Measurements from ENCODE around the gene C3orf49.

Gene C3orf49

DNA sequence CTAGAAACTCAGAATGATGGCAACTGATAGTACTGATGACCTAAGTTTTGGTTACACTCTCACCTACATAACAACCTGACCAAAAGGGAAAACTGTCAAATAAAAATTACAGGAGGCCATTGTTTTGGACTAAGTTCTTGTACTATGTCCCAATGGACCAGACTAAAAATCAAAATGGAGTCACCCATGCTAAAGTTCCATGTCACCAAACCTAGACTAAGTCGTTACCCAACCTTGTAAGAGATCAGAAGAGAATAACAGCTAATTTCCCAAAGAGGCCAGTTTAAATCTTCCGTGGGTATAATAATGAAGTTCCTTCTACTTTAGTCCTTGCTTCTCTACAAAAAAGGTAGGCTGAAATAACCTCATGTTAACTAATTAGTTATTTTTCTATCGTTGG is 32.2 kb downstream of the C3orf49 start:
- DNase-seq (ENCODE audit: low read depth in 2 of 2), result no peak

DNA sequence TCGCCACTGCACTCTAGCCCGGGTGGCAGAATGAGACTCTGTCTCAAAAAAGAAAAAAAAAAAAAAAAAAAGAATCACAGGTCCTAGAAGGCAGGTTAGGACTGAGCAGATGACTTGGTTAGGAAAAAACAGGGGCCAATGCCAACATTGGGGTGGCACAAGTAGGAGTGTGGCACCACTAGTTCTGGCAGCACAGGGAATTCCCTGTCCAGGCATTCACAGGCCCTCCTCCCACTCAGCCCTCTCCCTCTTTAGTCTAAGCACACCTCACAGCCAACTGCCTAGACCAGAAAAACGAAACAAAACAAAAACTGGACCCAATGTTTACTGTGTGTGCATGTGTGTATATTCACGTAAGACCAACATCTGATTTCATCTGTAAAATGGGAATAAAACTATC is 34.0 kb downstream of the C3orf49 start:
- no peak for DNase-seq (ENCODE audit: low read depth in 2 of 2)

DNA sequence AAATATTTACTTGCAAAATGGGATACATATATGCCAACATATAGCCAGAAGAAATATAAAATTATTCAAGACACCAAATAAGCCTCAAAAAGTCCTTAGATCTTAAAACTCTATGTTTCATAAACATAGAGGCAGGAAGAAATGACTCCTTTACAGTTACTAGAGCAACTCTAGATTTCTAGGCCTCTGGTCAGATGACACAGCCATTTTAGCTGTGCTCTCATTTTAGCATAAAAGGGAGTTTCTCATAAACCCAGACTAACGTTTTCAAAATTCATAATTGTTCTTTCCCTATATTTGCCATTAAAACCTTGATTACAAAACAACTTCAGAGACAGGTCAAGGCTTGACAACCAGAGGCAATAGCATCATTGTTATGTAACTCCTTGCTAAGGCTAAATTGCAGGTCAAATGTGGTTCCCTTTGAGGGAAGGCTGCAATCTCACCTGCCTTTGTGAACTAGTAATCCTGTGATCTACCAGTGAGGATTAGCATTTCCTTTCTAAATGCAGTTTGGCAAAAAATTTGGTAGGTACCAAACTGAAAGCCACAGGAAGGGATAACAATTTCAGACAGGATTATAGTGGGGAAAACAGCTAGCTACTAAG is 36.3 kb downstream of the C3orf49 start:
- DNase-seq (ENCODE audit: low read depth in 2 of 2), result no peak

DNA sequence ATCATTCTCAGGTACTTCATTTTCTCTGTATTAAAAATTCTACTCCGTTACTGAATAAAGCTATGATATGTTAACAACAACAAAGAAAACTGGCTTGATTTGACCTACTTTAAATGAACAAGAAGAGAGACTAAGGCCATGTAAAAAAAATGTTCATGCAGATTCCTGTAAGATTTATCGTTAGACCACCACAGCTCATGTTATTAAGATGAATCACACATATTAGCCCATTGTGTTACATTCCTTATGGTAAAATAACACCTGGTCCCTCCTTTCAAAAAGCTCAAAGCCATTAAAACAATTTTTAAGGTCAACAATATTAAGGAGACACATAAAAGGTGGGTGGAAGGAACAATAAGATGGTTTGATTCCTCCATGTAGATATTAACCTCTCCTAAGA is 38.2 kb downstream of the C3orf49 start:
- no peak for DNase-seq (ENCODE audit: low read depth in 2 of 2)

DNA sequence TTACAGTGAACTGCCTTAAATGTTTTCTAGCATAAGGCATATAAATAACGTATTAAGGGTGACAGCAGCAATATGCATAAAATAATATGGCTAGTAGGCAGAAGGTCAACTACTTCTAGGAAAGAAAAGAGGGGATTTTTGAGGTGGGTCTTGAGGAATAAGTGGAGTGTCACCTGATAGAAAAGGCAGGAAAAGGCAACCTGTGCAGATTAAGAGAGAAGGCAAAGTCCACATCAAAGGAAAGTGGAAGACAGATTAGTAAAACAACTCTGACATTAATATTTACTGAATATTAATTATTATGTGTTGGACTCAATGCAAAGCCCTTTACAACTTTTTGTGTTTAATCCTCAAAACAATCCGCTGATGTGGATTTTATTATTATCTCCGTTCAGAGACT is 41.7 kb downstream of the C3orf49 start:
- no peak for DNase-seq (ENCODE audit: low read depth in 2 of 2)

DNA sequence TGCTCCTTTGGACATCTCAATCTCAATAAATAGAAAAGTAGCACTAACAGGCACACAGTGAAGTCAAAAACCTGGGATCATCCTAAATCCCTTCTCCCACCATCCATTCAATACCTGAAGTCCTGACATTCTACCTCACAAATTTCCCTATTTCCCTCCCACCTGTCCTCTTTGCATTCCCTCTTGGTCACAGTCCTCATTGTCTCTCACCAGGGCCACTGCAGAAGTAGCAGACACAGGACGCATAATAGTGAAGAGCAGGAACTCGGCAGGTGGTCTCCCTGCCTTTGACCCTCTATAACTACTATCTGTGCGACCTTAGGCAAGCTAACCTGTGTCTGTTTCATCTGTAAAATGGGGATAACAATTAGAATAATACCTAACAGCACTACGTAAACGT is 42.2 kb downstream of the C3orf49 start:
- no peak for DNase-seq (ENCODE audit: low read depth in 2 of 2)

DNA sequence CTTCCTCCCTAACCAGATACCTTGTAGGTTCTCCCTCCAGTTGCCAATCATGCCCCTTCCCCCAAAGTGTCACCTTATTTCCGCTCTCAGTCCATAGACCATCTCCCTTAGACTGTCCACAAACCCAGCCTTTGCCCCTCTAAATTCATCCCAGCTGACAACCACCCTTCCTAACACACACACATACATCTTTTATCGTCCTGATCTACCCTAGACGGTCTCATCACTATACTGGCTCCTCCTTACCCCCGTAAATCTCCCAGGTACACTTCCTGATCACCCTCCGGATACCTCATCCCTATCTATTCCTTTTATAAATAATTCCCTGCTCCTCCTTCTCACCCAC is 43.7 kb downstream of the C3orf49 start:
- no peak for DNase-seq (ENCODE audit: low read depth in 2 of 2)

DNA sequence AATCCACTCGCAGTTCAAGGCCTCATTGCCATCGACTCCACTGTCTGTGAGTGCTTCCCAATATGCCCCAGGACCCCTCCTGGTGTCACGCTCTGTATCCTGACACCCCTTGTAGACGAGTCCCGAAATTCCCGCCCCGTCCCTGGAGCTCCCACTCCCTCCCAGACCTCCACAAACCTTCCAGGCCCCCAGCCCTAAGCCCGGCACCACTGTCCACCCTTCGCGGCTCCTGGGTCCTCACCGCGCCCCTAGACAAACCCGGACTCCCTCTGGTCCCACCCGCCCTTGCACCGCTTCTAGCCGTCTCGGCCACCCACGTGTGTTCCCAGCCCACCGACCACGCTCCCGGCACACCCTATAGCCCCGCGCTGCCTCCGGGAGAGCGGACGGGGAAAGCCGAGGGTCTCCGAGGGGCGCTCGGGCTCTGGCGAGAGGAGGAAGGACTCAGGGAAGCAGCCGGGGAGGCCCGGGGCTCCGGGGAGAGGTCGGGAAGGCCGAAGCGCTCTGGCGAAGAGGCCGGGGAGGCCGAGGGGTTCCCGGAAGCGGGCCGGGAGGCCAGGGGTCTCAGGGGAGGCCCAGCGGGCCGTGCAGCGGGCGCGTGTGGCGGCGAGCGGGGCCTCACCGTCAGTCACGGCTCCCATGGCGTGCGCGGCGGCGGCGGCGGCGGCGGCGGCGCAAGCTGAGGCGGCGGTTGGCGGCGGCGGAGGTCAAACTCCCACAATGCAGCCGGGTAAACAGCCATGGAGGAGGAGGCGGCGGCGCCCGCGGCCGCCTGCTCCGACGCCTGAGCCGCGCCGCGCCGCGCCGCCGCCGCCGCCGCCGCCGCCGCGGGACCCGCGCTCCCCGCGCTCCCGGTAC is 44.3 kb downstream of the C3orf49 start, which contains the start of the genes ATXN7 and THOC7:
Gene ATXN7 (plus strand): TSS at position 718 of the 858 bp plus-strand sequence. CDS start 48,732 bp downstream, outside the sequence.
Gene THOC7 (minus strand): TSS at position 656 of the 858 bp plus-strand sequence. CDS start 15 bp downstream, at position 641.
- peak; percentile 36 to 44 for DNase-seq (ENCODE audit: low read depth in 2 of 2)

DNA sequence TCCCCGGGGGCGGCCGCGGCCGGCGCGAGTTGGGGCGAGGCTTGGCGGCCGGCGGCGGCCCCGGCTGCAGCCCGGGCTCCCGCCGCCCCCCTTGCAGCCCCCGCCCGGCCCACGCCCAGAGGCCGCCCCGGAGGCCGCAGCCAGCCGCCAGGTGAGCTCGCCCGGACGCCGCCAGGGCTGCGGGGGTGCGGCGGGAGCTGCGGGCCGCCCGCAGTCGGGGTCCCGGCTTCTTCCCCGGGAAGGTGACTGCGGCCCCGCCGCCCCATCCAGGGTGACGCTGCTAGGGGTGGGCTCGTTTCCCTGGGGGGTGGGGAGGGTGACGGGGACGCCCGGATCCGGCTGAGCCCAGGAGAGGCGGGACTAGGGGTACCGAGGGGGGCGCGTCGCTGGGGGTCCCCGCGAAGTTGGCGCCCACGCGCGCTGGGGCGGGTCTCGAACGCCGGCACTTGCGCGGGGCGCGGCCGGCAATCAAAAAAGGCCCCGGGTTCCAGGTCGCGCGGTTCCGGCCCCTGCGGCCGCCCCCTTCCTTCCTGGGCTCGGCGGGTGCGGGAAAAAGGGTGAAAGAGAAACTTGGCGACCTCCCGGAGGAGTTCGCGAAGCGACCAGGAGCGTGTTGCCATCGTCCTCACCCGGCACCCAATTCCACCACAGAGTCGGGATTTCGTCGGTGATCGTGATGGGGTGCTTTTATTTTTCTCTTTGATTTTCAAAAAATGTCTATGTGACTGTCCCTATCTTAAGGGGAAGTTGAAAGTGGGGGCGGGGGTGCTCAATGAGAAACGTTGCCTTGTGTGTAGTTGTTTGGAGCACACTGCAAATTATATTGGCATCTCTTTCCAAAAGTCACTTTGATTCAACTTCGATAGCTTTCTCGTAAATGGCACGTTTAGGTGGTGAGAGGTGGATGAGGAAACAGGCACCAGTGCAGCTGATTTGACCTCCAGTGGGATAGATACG is 45.2 kb downstream of the C3orf49 start:
- peak in 1 of 2 donors; percentile 33 for DNase-seq (ENCODE audit: low read depth in 2 of 2)

DNA sequence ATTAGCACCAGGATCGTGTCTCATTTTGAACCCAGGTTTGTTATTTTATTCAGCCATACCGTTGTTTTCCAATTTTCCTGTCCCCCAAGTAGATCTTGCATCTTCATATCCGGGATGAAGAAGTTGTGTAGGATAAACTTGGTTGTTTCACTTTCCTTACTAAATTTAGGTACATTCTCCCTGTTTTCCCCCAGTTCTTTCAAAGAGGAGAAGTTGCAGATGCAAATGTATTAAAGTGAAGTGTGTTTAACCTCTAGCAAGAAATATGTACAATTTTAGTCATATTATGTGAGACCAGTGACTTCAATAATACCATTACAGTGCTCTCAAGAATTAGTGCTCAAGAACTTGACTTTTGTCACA is 45.8 kb downstream of the C3orf49 start:
- no peak for DNase-seq (ENCODE audit: low read depth in 2 of 2)

DNA sequence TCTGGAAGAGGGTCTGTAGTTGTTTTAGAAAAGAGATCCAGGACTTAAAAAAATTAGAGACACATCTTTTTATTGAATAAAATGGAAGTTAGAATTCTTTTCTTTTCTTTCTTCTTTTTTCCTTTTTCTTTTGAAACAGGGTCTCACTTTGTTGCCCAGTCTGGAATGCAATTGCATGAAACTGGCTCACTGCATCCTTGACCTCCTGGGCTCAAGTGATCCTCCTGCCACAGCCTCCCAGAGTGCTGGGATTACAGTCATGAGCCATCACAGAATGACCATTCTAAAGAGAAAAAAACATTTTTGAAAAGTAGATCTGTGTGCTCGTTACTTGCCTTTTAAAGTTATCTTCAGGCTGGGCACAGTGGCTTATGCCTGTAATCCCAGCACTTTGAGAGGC is 48.1 kb downstream of the C3orf49 start:
- DNase-seq (ENCODE audit: low read depth in 2 of 2), result no peak

DNA sequence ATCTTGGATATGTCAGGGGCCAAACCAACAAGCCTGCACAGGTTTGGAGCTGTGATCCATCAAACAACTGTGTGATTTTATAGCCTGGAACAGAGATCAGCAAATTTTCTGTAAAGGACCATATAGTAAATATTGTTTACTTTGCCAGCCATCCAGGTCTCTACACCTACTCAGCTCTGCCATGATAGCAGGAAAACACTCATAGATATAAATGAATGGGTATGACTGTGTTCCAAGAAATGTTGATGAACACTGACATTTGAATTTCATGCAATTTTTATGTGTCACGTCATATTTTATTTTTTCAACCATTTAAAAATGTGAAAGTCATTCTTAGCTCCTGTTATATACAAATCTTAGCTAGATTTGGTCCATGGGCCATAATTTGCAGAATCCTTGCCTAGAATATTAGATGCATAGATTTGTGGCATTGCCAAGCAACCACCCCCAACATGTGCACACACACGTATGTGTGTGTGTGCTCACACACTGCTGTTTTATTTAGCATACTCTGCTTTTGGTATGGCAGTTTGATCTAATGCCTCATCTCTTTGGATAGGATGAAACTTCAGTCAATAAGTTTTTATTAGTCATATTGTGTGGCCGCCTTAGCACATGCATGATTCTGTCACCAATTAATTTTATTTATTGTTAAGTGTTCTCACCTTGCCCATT is 51.0 kb downstream of the C3orf49 start:
- DNase-seq (ENCODE audit: low read depth in 2 of 2), result no peak

DNA sequence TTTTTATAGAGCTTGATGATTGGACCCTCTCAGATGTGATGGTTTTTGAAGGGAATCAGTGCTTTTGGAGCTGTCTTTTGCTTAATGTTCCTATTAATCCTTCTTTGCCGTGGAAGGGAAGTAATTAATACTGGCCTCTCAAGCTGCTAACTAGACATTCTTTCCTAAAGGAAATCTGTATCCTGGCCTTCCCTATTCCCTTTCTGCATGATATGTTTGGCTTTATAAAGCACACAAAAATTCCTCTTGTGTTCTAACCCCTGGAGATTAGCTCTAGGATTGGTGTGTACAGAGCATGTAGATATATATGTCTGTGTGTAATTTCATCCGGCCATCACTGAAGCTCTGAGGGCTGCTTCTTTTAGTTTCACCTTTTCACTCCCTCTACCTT is 51.5 kb downstream of the C3orf49 start:
- no peak for DNase-seq (ENCODE audit: low read depth in 2 of 2)

DNA sequence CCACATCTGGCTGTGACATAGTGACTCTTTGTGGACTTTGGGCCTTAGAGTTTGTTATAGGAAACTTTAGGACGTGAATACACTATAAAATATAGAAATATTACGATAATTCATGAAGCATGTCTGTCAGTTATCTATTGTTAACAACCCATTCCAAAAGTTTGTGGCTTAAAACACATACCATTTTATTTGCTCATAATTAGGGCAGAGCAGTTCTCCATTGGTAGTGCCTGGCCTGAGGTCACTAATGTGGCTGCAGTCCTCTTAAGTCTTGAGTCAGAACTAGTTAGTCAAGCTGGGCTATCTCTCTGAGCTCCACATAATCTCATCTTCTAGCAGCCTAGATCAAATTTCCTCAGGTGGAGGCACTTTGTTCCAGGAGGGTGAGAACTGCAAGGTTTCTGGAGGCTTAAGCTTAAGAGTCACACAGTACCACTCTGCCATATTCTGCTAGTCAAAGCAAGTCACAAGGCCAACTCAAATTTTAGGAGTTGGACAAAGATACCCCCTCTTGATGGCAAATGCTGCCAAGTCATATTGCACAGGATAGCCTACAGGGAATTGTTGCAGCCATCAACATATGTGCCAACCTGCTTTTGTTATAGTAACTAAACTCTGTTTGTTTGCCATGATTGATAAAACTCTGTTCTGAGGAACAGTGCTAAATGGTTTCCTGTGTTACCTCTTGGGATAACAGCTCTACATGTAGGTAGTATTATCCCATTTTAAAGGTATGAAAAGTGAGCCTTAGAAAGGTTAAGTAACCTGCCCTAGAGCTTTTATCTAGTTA is 53.2 kb downstream of the C3orf49 start:
- DNase-seq (ENCODE audit: low read depth in 2 of 2), result no peak

DNA sequence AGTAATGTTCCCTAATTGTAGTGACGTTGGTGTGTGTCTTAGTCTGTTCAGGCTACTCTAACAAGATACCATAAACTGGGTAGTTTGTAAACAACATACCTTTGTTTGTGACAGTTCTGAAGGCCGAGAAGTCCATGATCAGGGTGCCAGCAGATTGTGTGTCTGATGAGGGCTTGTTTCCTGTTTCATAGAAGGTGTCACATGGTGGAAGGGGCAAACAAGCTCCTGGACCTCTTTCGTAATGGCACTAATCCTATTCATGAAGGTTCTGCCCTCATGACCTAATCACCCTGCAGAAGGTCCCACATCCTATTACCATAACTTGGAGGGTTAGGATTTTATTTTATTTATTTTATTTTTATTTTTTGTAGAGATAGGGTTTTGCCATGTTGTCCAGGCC is 55.7 kb downstream of the C3orf49 start:
- no peak for DNase-seq (ENCODE audit: low read depth in 2 of 2)

DNA sequence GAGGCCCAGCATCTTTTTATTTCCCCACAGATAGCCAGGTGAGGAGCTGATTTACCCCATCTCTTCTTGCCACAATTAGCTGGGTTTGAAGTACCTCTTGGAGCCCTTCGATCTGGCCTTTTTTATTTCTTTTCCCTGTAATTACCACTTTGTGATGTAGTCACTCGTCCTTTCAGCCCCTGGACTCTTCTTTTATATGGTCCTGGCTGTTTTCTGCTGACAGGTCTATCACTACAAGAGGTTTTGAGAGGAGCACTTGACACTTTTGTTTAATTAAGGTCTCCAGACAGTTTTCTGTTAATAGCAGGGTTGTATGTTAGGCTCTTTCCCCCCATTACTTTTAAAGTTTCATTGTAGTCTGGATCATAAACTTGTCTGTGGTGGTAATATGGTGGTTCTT is 56.4 kb downstream of the C3orf49 start:
- no peak for DNase-seq (ENCODE audit: low read depth in 2 of 2)

DNA sequence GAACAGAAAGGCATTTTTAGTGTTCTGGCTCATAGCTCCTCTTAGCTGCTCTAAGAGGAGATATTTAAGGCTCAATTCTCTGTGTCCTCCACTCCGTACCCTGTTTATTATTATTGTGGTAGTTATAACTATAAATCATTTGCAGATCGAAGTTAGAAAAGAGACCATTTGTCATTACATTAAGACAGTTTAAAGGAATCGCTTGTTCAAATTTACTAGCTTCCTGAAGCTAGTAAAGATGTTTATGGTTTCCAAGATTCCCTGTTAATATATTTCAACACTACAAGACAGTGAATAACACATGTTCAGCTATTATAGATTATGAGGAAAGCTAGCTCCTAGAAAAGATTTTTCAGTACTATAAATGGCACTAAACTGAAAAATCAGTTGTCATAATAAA is 57.2 kb downstream of the C3orf49 start:
- no peak for DNase-seq (ENCODE audit: low read depth in 2 of 2)

DNA sequence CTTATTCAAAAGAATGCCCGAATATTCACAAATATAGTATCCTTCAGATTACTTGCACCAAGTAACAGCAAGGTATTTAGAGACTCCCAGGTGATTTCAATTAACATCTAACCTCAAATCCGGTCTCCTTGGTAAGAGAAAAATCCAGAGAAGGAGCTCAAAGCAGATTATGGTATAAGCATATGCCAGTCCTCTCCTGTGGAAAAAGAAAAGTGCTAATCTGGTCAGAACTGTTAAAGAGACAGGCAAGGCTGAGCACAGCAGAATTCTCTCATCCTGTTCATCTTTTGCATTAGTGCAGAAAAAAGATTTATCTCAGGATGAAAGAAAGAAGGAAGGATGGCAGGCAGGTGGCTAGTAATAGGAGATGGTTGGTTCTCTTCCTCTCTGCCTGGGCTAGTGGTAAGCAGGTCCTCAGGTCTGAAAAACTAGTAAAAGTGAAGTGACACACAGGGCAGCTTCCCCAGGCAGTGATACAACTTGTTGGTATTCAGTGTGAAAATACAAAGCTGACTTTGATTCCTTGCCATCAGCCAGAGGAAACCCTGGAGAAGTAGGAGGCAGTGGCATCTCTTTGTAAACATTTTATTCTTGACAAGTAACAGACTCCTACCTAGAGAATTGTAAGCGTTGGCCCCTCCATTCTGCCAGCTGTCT is 58.8 kb downstream of the C3orf49 start:
- no peak for DNase-seq (ENCODE audit: low read depth in 2 of 2)

DNA sequence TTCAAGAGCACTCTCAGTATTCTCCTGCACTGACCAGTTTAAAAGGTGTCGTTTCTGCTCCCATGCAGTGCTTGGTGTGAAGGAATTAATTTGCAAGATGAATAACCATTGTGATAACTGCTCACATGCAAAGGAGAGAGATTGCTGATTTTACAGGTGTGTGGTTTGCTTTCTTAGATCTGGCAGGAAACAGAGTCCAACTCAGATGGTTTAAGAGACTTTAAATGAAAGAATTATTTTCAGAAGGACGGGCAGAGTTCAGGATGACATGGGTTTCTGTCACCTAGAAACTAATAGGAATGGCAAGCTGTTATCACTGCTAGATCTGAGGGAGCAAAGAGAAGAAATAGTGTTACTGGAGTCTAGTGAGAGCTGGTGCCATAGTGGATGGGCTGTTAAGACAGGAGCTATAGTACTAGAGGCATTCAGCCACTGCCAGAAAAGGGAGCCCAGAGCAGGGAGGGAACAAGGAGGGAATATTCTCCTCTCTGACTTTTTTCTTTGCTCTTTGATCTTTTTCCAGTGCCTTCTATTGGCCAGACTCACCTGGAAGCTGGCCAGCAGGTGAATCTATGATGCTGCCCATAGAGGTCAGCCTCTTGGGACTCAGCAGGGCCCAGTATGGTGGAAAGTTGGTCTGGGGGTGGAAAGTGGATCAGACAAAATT is 59.4 kb downstream of the C3orf49 start:
- no peak for DNase-seq (ENCODE audit: low read depth in 2 of 2)

DNA sequence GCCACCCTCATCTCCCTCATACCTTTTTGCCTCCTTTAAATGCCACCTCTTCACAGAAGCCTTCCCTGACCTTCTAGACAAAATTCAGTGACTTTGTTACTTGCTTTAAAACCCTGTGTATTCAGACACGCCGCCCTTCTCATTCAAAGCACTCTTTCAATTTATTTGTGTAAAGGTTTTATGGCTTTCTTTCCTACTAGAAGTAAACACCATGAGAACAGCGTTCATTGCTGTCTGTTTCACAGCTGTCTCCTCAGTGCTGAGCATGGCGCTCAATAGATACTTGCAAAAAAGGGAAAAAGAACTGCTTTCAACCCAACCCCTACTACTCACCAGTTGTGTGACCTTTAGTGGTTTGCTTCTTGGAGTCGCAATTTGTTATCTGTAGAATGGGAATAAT is 61.6 kb downstream of the C3orf49 start:
- no peak for DNase-seq (ENCODE audit: low read depth in 2 of 2)
